NCI-H128 (cell line): ENCODE measurements around the gene RAI1.

Experiments used
- DNase-seq: peaks from one replicate; lab custom pipeline; 2025; ENCODE audit not compliant: unreplicated experiment; lab: John Stamatoyannopoulos, UW

The RAI1 gene

GRCh38 chr17:17748604-17749003 is 67.3 kb downstream of the RAI1 start:
- no peak for DNase-seq

- no peak for DNase-seq
These were observed 67.9 kb downstream of the RAI1 start for GRCh38 chr17:17749025-17749772.

DNA sequence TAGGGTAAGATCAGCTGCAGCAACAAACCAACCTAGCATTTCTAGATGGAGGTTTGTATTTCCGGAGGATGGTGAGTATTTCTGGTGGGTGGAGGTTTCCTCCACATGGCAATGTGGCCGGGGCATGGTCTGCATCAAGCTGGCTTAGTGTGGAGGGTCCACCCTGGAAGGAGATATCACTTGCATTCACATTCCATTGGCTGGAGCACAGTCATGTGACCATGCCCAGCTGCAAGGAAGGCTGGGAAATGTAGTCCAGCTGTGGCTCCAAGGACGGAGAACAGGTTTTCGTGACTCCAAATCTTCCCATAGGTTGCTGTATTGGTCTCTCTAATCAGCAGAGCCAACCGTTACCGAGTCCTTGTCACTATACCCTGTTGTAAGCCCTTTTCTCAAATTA is 68.7 kb downstream of the RAI1 start:
- DNase-seq: no peak

DNA sequence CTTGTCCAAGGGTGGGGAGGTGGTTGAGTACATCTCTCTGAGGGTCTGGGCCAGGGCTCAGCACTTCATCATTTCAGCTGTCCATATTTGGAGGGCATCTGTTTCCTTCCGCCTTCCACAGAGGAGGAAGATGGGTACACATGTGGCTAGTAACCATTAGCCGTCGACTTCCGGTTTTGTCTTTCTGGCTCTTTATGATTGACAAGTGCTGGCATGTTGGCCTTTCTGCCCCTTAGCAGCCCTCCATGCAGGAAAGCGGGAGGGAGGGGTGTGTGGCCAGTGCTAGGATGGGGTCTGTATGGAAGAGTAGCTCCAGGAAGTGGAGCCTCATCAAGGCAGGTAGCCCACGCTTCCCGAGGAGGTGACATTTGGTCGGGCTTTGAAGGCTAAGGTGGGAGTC is 69.6 kb downstream of the RAI1 start:
- DNase-seq: no peak

DNA sequence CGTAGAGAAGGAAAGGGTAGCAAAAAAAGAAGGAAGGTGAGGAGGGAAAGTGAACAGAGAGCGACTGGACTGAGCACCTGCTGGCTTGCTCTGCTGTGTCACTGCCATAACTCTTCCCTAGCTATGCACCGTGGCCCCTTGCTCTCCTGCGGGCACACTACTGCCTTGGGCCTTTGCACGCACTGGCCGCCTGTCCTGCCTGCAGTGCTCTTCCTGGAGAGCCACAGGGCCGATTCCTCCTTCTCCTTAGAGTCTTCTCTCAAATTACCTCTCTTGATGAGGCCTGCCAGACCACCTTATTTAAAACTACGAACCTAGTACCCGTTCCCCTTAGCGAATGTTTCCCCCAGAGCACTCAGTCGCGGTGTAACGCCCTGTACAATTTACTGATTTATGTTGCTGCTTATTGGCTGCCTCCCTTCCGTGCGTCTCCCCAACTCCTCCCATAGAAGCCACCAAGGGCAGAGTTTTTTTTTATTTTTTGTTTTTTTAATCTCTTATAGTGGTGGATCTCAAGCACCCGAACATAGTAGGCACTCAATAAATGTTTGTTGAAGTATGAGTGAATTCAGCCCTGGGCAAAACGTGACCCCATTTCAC is 70.3 kb downstream of the RAI1 start:
- no peak for DNase-seq

GRCh38 chr17:17752089-17752820 is 71.0 kb downstream of the RAI1 start:
- DNase-seq: no peak

DNA sequence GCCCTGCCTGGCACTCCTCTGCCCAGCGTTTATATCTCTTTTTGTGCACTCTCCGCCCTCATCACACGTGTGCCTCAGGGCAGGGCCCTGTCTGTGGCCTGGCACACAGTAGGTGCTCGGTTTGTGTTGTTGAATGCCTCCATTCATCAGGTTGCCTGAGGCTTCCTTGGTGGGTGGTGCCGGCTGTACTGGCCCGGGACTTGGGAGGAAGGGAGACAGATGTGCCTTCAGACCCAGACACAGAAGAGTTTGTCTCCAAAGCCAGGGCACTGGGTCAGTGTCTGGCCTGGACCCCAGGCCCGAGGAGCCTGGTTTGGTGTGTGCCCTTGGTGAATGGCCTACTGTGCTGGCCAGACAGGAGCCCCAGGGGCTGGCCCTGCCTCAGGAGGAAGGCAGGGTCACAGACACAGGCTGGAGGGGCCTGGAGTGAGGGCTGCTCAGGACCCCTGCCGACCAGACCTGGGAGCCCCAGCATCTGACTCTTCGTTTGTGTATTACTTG is 71.6 kb downstream of the RAI1 start:
- no peak for DNase-seq

DNA sequence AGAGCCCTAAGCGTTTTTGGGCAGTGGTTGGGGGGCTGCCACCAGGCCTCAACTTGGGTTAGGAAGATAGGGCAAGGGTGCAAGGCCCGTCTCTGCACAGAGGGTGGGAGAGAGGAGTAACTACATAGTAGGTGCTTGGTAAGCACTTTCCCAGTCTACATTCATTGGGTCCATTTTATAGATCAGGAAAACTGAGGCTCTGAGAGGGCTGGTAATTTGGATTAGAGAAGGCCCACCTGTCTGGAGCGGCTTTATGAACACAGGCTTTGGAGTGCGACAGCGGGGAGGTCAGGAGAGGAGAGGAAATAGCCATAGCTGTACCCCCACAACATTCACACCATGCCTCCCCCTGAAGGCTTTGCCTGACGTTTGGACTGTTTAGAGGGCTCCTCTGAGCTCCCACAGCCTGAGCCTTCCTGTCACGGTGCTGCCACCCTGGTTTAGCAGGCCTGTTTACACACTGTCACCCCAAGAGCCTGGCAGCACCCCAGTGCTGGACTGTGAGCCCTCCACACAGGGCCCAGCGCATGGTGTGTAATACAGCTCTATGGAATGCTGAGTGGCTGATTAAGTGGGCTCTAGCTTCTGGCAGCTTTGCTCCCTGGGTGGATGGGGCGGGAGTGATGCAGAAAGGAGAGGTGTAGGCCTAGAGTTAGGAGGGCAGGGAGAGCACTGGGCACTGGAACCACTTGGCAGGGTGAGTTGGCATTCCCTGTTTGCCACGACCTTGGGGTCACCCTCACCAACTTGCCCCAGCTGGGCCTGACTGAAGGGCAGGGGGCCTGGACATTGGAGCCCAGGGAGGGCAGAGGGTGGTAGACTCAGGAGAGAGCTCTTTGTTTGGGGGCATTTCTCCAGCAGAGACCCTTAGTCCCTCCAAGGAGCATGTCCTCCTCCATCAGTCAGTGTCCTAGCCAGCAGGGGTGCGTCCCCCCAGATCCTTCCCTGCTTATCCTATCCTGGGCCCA is 73.7 kb downstream of the RAI1 start:
- DNase-seq: no peak

DNA sequence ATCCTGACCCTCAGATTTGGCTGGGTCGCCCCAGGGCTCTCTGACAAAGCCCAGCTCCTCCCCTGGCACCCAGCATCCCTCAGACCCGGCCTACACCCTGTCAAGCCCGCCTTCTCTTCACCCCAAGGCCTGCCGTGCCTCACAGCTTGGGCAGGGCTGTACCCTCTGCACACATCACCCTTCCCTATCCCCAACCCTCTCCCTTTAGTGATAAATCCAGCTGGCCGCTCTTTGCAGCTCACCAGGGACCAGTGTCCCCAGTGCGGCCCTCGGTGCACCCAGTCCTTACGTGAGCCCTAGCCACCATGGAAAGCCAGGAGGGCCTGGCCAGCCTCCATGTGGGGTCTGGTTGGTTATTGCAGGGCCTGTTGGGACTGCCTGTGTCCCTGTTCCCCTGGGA is 74.5 kb downstream of the RAI1 start:
- no peak for DNase-seq

DNA sequence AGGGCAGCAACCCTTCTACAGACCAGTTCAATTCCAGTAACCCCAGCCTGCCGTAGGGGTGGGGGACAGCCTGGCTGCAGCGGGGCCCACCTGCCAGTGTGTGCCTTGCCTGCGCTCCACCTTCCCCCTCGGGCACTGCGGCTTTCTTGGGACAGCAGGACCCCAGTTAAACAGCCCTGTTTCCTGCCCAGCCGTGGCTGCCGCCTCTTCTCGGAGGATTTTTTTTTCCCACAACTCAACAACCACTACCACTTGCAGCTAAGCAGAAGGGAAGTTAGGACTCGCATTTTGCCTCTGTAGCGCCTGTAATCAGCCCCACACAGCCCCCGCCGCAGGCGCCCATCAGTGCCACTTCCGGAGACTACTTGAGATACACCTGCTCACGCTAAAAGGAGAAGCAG is 76.1 kb downstream of the RAI1 start:
- no peak for DNase-seq

DNA sequence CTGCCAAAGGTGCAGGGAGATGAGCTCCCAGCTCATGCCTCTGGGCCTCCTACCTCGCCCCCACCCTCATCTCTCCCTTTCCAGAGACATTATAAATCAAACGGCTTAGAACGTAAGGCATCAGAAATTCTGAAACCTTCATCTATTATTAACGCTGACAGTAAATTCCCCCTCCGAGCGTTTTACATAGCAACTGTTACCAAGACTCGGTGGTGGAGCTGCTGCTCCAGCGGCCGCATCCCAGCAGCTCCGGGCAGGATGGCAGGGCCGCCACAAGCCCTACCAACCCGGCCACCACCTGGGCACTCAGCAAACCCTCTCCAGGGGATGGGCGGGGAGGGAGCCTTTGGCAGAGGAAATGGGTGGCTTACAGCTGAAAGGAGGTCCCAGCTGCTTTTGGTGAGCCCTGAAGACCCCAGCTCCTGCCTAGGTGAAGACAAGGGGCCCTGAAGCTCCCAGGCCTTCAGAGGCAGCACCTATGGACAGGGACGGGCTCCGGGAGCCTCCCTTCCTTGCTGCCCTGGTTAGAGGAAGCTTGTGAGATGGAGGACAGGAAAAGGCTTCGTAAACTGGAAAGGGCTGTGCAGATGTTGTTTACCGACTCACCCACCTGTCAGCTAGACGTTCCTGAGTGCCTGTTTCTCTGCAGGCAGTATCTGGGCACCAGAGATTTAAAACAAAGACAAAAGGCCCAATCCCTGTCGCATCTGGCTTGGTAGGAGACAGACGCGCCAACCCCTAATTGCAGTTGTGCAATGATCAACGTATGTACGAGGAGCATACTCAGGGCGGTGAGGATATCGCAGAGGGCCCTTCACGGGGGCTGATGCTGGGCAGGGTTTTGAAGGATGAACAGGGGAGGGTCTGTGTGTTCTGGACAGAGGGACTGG is 76.9 kb downstream of the RAI1 start:
- no peak for DNase-seq

DNA sequence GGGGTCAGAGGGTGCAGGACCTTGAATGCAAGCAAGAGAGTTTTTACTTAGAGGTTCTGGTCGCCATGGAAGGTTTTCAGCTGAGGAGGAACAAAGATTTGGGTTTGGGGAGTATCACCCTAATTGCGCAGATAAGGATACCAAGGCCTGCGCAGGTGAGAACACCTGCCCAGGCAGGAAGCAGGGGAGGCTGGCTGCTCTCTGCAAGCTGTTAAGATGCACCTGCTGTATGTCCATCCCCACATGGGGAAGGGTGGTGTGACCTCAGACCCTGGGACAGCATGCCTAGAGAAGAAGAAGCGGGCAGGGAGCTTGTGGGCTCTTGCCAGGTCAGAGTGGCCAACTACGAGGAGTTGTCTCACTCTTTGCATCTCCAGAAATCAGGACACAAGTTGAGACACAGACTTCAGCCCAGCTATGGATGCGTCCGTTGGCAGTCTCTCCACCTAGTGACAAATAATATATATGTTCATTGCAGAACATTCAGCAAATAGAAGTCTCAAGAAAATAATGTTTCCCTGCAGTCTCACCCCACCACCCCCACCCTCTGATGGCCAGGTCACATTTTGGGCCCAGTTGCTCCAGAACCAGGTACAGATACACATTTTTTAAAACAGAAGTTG is 77.8 kb downstream of the RAI1 start:
- no peak for DNase-seq

- DNase-seq: no peak
These were observed 79.1 kb downstream of the RAI1 start for GRCh38 chr17:17760350-17760749.

DNA sequence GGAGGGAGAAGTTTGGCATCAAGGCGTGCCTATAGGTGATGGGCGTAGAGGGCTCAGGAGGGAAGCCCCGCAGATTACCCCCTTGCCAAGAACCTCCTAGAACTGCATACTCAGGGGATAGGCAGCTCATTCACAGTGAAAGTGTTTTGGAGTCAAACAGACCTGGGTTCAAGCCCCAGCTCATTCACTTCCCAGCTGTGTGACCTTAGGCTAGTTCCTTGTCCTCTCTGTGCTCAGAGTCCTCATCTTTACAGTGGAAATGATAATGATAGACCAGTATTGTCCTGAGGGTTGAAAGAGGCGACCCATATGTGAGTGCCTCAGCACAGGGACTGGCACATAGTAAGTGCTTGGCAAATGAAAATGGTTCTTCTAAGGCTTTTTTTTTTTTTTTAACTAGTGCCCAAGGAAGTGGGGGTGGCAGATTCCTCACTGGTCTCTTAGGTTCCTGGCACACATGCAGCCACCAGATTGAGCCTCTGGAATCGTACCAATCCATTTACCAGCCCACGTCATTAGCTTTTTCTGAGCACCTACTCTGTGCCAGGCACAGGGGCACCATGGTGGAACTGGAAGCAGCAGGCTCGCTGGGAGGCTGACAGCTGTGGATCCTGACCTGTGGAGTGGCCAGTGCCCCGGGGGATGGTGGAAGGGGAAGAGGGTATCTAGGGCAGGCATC is 79.8 kb downstream of the RAI1 start:
- DNase-seq: no peak

GRCh38 chr17:17761894-17762743 is 80.9 kb downstream of the RAI1 start:
- DNase-seq: no peak

DNA sequence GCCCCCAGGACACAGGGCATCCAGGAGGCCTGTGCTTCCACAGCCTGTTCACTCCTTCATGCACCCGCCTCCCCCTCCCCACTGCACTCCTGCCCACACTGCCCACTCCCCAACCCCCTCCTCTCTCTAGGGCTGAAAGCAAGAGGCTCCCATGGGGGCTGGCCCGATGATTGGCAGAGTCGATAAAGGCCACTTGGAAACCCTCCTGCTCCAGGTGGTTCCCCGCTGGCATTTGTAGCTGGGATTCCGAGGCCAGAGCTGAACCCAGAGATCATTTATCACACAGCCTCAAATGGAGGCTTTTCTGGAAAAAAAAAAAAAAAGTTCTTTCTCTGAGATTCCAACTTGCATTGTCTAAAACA is 81.5 kb downstream of the RAI1 start:
- DNase-seq: no peak

GRCh38 chr17:17763136-17763535 is 81.9 kb downstream of the RAI1 start:
- no peak for DNase-seq

GRCh38 chr17:17763734-17764133 is 82.5 kb downstream of the RAI1 start:
- no peak for DNase-seq
